ENCODE results near the gene TMEM150B.

GRCh38 chr19:55339889-55340783 is 15.0 kb upstream of the TMEM150B start:
- TF ChIP-seq, protein P1, sequence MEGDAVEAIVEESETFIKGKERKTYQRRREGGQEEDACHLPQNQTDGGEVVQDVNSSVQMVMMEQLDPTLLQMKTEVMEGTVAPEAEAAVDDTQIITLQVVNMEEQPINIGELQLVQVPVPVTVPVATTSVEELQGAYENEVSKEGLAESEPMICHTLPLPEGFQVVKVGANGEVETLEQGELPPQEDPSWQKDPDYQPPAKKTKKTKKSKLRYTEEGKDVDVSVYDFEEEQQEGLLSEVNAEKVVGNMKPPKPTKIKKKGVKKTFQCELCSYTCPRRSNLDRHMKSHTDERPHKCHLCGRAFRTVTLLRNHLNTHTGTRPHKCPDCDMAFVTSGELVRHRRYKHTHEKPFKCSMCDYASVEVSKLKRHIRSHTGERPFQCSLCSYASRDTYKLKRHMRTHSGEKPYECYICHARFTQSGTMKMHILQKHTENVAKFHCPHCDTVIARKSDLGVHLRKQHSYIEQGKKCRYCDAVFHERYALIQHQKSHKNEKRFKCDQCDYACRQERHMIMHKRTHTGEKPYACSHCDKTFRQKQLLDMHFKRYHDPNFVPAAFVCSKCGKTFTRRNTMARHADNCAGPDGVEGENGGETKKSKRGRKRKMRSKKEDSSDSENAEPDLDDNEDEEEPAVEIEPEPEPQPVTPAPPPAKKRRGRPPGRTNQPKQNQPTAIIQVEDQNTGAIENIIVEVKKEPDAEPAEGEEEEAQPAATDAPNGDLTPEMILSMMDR (IDR thresholded peaks at IDR 0.05; ENCODE audit: insufficient read depth, low read length, poor library complexity, severe bottlenecking), result no peak
- TF ChIP-seq EZH2phosphoT487 (conservative IDR thresholded peaks at IDR 0.05; ENCODE audit: low read length), result no peak

Measured in SU-DHL-6 (cell line).